HG03066 (cell line): Measurements from ENCODE around the gene IVNS1ABP.

Experiments used
- ATAC-seq: cut with Tn5 transposase; IDR thresholded peaks from one replicate; pipeline ENCODE4 v1.9.1; 2021; ENCODE audit warnings: low read depth; ENCODE audit not compliant: unreplicated experiment

The IVNS1ABP gene

GRCh38 chr1:185297982-185298381 is 19.1 kb downstream of the IVNS1ABP start:
- ATAC-seq, result no peak

- ATAC-seq, result no peak
Measured at GRCh38 chr1:185295091-185295490, 22.0 kb downstream of the IVNS1ABP start.

- ATAC-seq, result no peak
Measured at GRCh38 chr1:185293967-185294542, 23.0 kb downstream of the IVNS1ABP start.

- no peak for ATAC-seq
Measured at GRCh38 chr1:185292237-185292636, 24.8 kb downstream of the IVNS1ABP start.

- ATAC-seq, result no peak
Measured at GRCh38 chr1:185291652-185292051, 25.4 kb downstream of the IVNS1ABP start.

GRCh38 chr1:185291159-185291558 is 25.9 kb downstream of the IVNS1ABP start:
- ATAC-seq, result no peak

GRCh38 chr1:185289880-185290279 is 27.2 kb downstream of the IVNS1ABP start:
- no peak for ATAC-seq

GRCh38 chr1:185288435-185288834 is 28.6 kb downstream of the IVNS1ABP start:
- no peak for ATAC-seq

DNA sequence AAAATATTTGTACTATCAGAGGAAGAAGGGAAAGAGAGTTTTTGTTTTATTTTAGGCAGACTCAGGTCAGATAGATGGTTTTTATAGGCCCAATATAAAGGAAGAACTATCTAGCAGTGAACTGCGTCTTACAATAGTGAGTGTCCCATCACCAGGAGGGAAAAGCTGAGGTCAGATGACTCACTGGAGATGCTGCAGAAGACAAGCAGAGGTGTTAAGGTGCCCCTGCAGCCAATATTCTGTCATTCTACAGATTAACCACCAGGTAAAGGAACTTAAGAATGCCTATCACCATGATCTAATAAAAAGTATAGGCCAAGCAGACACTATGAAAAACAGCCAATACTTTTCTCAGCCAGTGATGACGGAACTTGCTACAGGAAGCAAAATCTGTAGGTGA is 29.6 kb downstream of the IVNS1ABP start:
- no peak for ATAC-seq

GRCh38 chr1:185284533-185285276 is 32.3 kb downstream of the IVNS1ABP start:
- no peak for ATAC-seq

GRCh38 chr1:185284116-185284515 is 32.9 kb downstream of the IVNS1ABP start:
- no peak for ATAC-seq

DNA sequence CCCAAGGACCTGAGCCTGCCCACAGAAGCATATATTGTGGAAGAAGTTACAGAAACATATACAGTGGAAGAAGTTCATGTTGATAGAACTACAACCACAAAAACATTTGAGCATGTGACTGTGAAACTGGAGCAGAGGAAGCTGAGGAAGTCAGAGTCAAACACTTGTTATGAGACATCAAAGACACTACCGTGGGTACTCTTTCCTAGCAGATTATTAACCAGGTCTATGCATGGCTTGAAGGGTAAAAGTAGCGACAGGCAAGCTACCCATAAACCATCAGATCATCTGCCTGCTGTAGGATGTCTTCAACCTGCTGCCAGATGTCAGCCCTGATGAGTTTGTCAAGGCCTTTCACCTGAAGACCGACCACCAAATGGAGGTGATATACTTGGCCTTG is 35.8 kb downstream of the IVNS1ABP start:
- ATAC-seq, result peak; percentile 83

DNA sequence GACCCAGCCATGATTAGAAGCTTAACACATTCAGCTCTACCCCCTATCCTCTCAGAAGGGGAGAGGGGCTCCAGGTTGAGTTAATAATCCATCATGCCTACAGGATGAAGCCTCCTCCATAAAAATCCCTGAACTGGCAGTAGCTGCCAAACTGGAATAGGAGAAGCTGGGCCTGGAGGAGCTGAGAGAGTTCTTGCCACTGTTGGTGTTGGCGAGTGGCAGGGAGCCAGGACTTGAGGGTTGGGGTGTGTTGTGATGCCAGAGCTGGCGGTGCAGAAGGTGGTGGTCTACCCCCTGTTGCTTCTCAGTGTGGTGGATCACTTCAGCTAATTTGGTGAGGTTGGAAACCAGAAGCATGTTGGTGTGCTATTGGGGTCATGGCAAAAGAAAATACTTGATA is 36.5 kb downstream of the IVNS1ABP start:
- ATAC-seq, result no peak

- ATAC-seq, result no peak
Measured at GRCh38 chr1:185279571-185279970, 37.5 kb downstream of the IVNS1ABP start.

DNA sequence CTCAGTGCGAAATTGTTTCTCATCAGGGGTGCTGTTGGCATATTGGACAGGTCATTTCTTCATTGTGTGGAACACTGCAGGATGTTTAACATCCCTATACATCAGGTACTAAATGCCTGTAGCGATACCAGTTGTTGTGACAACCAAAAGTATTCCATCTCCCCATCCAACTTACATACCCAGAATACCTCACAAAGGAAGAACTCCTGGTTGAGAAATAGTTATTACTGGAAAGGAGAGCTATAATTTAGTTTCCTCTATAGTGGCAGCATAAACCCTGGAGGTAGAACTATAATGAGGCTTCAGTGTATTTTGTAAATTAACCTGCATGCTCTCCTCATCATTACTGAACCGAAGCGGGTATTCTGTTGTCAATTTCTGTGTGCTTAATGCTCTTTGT is 45.1 kb downstream of the IVNS1ABP start:
- ATAC-seq, result no peak

DNA sequence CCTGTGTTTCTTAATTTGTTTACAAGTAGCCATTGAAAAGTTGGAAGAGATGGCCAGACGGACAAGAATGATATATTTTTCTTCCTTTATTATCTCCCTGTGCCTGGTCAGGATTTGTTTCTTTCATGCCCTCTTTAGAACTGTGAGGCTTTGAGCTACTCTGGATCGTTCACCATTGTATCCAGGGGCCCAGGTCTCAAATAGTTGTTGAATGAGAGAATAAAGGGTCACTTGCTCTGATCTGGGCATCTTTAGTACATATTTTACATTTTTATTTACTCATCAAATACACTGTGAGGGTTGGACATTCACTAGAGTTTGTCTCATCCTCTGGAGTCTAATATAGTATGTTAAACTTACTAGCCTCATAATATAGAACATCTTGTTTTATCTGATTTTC is 48.7 kb downstream of the IVNS1ABP start:
- ATAC-seq, result no peak

- no peak for ATAC-seq
Measured at GRCh38 chr1:185267701-185268100, 49.3 kb downstream of the IVNS1ABP start.

GRCh38 chr1:185267301-185267700 is 49.7 kb downstream of the IVNS1ABP start:
- ATAC-seq, result no peak

DNA sequence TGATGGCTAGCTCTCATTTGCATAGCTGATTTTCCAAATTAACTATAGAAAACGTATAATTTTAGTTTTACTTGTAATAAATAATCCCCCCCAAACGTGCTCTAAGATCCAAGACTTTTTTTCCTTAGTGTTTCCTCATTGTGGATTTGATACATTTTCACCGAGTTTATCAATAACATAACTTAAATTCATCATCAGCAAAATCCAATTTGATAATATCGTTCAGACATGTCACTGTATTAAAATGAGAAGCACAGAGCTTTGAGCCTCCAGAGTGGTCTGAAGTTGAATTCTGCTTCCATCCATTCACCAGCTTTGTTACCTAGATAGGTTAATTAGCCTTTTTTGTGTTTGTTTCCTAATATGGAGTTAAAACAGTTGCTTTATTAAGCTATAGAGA is 51.7 kb downstream of the IVNS1ABP start:
- no peak for ATAC-seq

GRCh38 chr1:185263780-185264179 is 53.3 kb downstream of the IVNS1ABP start:
- no peak for ATAC-seq

DNA sequence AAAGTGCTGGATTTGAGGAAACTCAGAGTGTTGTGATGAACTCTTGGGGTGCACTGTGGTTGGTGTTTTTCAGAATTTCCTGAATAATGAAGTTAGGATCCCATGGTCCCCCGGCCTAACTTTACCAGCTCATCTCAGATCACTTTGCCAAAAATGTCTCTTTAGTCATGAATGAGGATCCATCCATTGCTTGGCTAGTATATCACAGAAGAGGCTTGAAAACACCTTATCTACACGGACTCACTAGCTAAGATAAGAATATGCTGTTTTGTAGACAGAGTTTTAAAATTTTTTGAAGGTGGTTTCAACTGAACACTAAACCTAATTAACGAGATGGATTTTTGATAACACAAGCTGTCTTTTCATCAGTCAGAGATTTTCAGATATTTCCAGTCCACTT is 53.8 kb downstream of the IVNS1ABP start:
- ATAC-seq, result no peak

GRCh38 chr1:185262151-185262550 is 54.9 kb downstream of the IVNS1ABP start:
- no peak for ATAC-seq
